Inflammatory macrophage treated with lipopolysaccharide for 1 hour (primary cell): Measurements from ENCODE around the gene MMP14.
A peak's percentile ranks its signal among the peaks of the same experiment; 100 is the strongest.

Experiments
- DNase-seq, 2 donors: peaks; one replicate each; pipeline ENCODE4 v3.0.0-alpha.2; 2020 to 2022

MMP14 gene

GRCh38 chr14:22864979-22865378 lies 28.6 kb downstream of the MMP14 start:
- no peak for DNase-seq

GRCh38 chr14:22865424-22866405 lies 29.3 kb downstream of the MMP14 start:
- DNase-seq = peak in 1 of 2 donors; percentile 40

GRCh38 chr14:22866874-22867273 lies 30.5 kb downstream of the MMP14 start:
- DNase-seq = no peak

GRCh38 chr14:22870811-22871223 lies 34.4 kb downstream of the MMP14 start:
- DNase-seq = peak in 1 of 2 donors; percentile 52

GRCh38 chr14:22871224-22872032 lies 35.0 kb downstream of the MMP14 start, which contains the start of gene LRP10:
Gene LRP10, plus strand, starts transcription at chr14:22871740. Its CDS starts 564 bp downstream, at chr14:22872304.
- peak; percentile 86 to 89 for DNase-seq

- peak; percentile 59 to 91 for DNase-seq
These were observed 35.8 kb downstream of the MMP14 start for GRCh38 chr14:22872033-22872832.

- DNase-seq = no peak
These were observed 36.6 kb downstream of the MMP14 start for GRCh38 chr14:22872833-22873520.

- DNase-seq = no peak
These were observed 38.8 kb downstream of the MMP14 start for GRCh38 chr14:22875003-22875747.

- DNase-seq = no peak
These were observed 39.4 kb downstream of the MMP14 start for GRCh38 chr14:22875748-22876319.

- no peak for DNase-seq
These were observed 40.7 kb downstream of the MMP14 start for GRCh38 chr14:22877000-22877501.

GRCh38 chr14:22878271-22879246 lies 42.2 kb downstream of the MMP14 start:
- DNase-seq = no peak

GRCh38 chr14:22882064-22882463 lies 45.7 kb downstream of the MMP14 start:
- DNase-seq = no peak

- no peak for DNase-seq
These were observed 46.3 kb downstream of the MMP14 start for GRCh38 chr14:22882529-22883172.

- DNase-seq = no peak
These were observed 47.0 kb downstream of the MMP14 start, which contains the start of gene REM2 for GRCh38 chr14:22883173-22883976. Gene REM2, plus strand, starts transcription at chr14:22883222. Its CDS starts 66 bp downstream, at chr14:22883288.

- DNase-seq = peak; percentile 31 to 72
These were observed 47.8 kb downstream of the MMP14 start for GRCh38 chr14:22884076-22884737.

GRCh38 chr14:22884738-22885523 lies 48.5 kb downstream of the MMP14 start:
- no peak for DNase-seq
